ENCODE results near the gene LIMS1. TPM values are rescaled to one million over a fixed set of nuclear protein-coding genes. Genes with fewer than 3 reads are reported as not detected.

LIMS1 gene
- total RNA-seq, 1 donor from 2014 or later = 97.6 TPM

DNA sequence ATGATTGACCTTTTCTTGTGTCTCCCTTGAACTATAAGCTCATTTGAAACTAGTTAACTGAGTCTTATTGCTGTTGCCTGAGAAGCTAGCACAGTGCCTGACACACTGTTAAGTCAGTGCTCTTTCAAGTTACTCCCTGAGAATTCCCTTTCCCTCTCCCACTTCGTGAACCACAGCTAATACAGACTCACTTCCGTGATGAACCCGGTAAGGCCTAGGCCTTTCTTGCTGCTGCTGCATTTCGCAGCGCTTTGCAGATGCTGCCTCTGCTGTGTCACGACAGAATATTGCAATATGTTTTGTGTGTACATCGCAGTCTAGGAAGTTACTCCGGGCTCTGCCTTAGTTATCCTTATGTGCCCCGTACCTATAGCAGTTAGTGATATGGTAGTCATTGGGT is 42.8 kb downstream of the LIMS1 start:
- Histone ChIP-seq H3K9me3 (no peaks in the 10 kb centered on the region), H3K36me3 (no peaks in the 10 kb centered on the region), H3K27me3 (no peaks in the 10 kb centered on the region), H3K4me1 (peaks cover 44% of the 10 kb centered on the region), H3K4me3 (no peak overlapping the region), H3K27ac (no peak overlapping the region)
- no peak for DNase-seq
- no peak for ATAC-seq
- intact Hi-C loops (cut with DNase I) = no loop called here
- no peak for TF ChIP-seq CTCF (IDR thresholded peaks at IDR 0.05)

DNA sequence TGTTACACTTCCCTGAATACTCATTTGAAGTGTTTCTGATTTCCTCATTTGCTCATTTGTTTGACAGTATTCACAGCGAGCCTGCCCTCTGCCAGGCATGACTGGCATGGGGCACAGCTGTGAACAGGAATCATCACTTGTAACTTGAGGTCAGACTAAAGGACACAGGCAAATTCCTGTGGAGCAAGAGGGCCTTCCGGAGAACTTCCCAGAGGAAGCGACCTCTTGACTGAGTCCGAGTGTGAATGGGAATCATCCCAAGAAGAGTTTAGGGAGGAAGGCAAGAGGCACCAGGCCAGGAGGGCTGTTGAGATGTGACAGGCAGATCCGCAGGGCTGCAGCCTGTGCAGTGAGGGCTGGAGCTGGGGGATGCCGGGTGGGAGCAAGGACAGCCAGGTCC is 45.4 kb downstream of the LIMS1 start:
- H3K27ac ChIP-seq = peak overlapping the region; percentile 15
- no peak overlapping the region for H3K4me3 ChIP-seq
- TF ChIP-seq CTCF (IDR thresholded peaks at IDR 0.05) = no peak
- no peaks in the 10 kb centered on the region for H3K27me3 ChIP-seq
- ATAC-seq (peak; percentile 74), DNase-seq (no peak)
- H3K36me3 ChIP-seq = no peaks in the 10 kb centered on the region
- intact Hi-C loops (cut with DNase I) = loop anchor here (10.0 kb wide), 1 partner anchor 225 kb away; no protein-coding TSS in a partner anchor
- H3K4me1 ChIP-seq = peaks cover 33% of the 10 kb centered on the region
- no peaks in the 10 kb centered on the region for H3K9me3 ChIP-seq

GRCh38 chr2:108580050-108580449 is 45.8 kb downstream of the LIMS1 start:
- DNase-seq (no peak), ATAC-seq (peak; percentile 16)
- H3K27me3 ChIP-seq = no peaks in the 10 kb centered on the region
- H3K4me3 ChIP-seq = no peak overlapping the region
- H3K9me3 ChIP-seq = no peaks in the 10 kb centered on the region
- no peaks in the 10 kb centered on the region for H3K36me3 ChIP-seq
- peak overlapping the region; percentile 15 for H3K27ac ChIP-seq
- intact Hi-C loops (cut with DNase I) = loop anchor here (10.0 kb wide), 1 partner anchor 225 kb away; no protein-coding TSS in a partner anchor
- H3K4me1 ChIP-seq = peaks cover 29% of the 10 kb centered on the region
- no peak for TF ChIP-seq CTCF (IDR thresholded peaks at IDR 0.05)

GRCh38 chr2:108583903-108584520 is 49.7 kb downstream of the LIMS1 start:
- Histone ChIP-seq H3K27ac (no peak overlapping the region), H3K9me3 (no peaks in the 10 kb centered on the region), H3K4me3 (no peak overlapping the region), H3K36me3 (no peaks in the 10 kb centered on the region), H3K4me1 (peaks cover 41% of the 10 kb centered on the region), H3K27me3 (no peaks in the 10 kb centered on the region)
- no peak for DNase-seq
- intact Hi-C loops (cut with DNase I) = loop anchor here (10.0 kb wide), 1 partner anchor 229 kb away; no protein-coding TSS in a partner anchor
- peak; percentile 93 for ATAC-seq
- TF ChIP-seq CTCF (IDR thresholded peaks at IDR 0.05) = peak; percentile 86

DNA sequence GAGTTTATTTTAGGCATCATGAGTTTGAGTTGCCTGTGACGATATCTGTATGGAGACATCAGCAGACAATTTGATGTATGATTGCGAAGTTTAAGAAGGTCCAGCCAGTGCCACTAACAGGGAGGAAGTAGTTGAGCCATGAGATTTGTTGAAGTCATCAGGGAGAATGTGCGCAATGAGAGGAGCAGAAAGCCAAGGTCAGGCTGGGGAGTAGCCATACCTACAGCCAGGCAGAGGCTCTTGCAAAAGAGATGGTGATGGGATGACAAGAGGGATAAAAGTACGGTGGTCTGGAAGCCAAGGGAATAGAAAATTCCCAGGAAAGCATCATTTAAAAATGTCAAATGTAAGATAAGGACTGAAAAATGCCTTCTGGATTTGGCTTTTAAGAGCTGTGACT is 51.2 kb downstream of the LIMS1 start:
- intact Hi-C loops (cut with DNase I) = loop anchor here (10.0 kb wide), 1 partner anchor 231 kb away; no protein-coding TSS in a partner anchor
- peak; percentile 34 for ATAC-seq
- no peak overlapping the region for H3K27ac ChIP-seq

More for the DNA sequence above, 51.2 kb downstream of the LIMS1 start:
- Histone ChIP-seq H3K4me3 (no peak overlapping the region), H3K36me3 (no peaks in the 10 kb centered on the region), H3K9me3 (no peaks in the 10 kb centered on the region), H3K27me3 (no peaks in the 10 kb centered on the region), H3K4me1 (peaks cover 32% of the 10 kb centered on the region)
- TF ChIP-seq CTCF (IDR thresholded peaks at IDR 0.05) = no peak
- DNase-seq = no peak
